Stimulated activated CD4-positive, alpha-beta T cell treated with anti-CD3 and anti-CD28 coated beads, TNF-alpha, amount 100 ng/mL, for 4 hours (primary cell): ENCODE data around the gene RASD1.
"Not testable (repeated sequence)": the region's sequence is repeated elsewhere in the genome, so short reads cannot be mapped to it uniquely, and the experiment has no call there.

Experiments
- DNase-seq, 3 experiments: peaks; one replicate each; pipeline ENCODE4 v3.0.0-alpha.2; 2020; ENCODE audit warnings: low read depth in 3 of 3

The RASD1 gene

GRCh38 chr17:17497065-17497844, 1.1 kb upstream of the RASD1 start:
- DNase-seq, result no peak

GRCh38 chr17:17495536-17496188, 533 bp downstream of the RASD1 start:
- peak in 1 of 3 experiments; percentile 13 for DNase-seq

- DNase-seq, result no peak
Observed at GRCh38 chr17:17494870-17495535, 1.2 kb downstream of the RASD1 start.

DNA sequence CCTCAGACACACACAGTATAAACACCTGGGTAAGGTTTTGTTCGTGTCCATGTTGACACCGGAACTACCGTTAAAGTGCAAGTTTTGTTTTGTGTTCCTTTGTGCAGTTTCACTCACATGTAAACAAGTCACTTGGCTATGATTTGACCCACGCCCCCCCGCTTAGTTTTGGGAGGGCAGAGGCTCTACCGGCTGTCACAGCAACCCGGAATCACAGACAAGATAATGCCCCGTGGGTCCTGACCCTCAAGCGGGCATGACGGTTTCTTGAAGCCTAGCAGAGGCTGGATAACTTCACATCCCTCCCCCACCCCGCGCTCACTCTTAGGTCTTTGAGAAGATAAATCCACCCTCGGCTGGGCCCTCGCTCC, 1.7 kb downstream of the RASD1 start:
- no peak for DNase-seq

- DNase-seq, result no peak
Observed at GRCh38 chr17:17493986-17494466, 2.2 kb downstream of the RASD1 start.

- DNase-seq, result no peak
Observed at GRCh38 chr17:17493249-17493985, 2.8 kb downstream of the RASD1 start.

DNA sequence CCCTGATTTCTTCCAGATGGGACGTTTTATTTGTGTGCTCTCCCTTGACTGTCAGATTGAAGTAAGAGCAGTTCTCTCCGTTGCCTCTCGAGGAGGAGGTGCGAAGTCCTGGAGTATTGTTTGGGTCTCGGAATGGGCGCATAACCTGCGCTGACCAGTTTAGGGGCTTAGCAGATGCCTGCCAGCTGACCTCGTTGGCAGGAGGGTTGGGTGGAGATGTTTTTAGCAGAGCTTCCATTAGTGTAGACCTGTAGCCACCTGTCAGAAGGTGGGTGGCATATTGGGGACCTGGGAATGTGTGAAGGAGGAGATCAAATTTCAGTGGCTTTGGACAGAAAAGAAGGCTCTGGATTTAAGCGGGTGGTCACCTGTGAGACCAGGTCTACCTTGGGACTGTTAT, 3.6 kb downstream of the RASD1 start:
- no peak for DNase-seq

DNA sequence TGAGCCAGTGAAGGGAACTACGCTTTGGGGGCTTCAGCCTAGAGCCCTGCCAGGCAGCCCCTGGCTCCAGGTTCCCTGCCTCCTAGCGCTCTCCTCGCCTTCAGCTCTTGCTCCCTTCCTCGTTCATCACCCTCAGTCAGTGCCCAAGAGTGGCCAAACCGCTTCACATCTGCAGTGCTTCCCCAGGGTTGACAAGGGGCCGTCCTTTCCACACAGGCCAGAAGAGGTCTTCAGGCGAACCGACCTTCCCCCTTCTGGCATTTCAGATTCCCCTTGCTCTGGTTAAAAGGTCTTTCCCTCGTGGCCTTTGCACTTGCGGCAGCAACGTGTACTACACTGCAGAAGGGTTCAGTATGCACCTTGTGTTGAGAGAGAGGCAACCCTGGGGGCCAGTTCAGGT, 4.1 kb downstream of the RASD1 start:
- no peak for DNase-seq

GRCh38 chr17:17491546-17491988, 4.6 kb downstream of the RASD1 start:
- no peak for DNase-seq

DNA sequence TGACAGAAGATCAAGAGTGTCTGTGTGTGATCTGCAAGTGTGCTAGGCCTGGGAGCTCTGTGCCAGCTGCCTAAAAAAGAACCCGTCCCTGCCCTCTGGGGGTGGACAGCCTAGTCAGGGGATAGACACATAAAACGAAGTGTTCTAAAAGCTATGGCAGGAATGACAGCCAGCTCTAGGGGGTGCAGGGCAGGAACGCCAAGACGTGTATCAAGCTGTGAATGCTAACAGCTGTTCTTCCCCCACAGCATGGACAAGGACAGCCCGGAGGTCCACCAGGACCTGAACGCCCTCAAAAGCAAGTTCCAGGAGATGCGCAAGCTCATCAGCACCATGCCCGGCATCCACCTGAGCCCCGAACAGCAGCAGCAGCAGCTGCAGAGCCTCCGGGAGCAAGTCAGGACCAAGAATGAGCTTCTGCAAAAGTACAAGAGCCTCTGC, 5.1 kb downstream of the RASD1 start:
- DNase-seq, result no peak

DNA sequence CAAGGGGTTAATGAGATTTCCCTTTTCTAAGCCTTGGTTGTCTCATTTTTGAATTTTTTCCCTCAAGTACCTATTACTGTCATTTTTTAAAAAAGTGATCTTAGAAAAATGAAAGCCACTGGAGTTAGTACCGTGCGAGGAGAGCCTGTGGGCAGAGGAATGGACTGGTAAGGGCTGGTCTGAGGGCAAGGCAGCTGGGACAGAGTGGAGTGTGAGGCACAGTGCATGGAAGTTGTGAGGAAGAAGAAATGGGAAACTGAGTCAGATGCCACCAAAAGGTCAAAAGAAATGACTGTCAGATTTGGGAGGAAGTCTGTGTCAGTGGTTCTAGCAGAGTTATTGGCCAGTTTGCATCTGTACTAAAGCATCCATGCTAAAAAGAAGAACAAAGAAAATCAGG, 8.2 kb downstream of the RASD1 start:
- DNase-seq, result no peak

- DNase-seq, result not testable (repeated sequence)
Observed at GRCh38 chr17:17486416-17486815, 9.8 kb downstream of the RASD1 start.

DNA sequence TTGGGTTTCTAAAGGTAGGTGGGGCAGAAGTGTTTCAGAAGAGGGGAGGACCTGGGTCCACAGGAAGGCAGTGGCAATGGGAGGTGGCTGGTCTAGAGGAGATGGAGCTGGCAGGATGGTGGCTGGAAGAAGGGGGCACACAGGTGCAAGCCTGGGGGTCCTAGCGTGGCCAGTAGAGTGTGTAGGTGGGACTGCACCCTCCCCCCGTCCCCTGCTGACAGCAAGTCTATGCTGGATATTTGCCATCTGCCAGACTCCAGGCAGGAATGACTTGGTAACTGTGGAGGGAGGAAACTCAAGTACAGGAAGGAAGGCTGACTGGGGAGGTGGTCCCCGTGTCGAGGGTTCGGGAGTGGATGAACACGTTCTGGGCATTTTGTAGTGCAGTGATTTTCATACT, 10.8 kb downstream of the RASD1 start:
- no peak for DNase-seq

- peak in 1 of 3 experiments; percentile 9 for DNase-seq
Observed at GRCh38 chr17:17484451-17484899, 11.7 kb downstream of the RASD1 start.

DNA sequence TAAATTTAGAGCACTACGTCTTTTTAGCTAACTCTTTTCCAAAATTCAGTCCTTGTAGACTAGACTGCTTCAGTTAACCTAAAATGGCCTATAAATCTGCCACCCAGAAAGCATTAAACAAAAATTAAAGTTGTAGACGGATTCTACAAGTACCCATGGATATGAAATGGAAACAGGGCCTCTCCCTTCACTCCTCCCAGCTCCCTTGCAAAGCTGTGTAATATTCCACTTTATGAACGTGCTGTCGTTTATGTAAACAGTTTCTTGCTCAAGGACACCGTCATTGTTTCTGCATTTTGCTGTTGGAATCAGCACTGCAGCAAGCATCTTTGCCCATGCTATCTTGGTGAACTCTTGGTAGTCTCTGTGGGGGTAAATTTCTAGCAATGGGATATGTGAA, 14.3 kb downstream of the RASD1 start:
- DNase-seq, result no peak

- no peak for DNase-seq
Observed at GRCh38 chr17:17480593-17481148, 15.5 kb downstream of the RASD1 start.

GRCh38 chr17:17479209-17479608, 17.0 kb downstream of the RASD1 start:
- DNase-seq, result no peak

DNA sequence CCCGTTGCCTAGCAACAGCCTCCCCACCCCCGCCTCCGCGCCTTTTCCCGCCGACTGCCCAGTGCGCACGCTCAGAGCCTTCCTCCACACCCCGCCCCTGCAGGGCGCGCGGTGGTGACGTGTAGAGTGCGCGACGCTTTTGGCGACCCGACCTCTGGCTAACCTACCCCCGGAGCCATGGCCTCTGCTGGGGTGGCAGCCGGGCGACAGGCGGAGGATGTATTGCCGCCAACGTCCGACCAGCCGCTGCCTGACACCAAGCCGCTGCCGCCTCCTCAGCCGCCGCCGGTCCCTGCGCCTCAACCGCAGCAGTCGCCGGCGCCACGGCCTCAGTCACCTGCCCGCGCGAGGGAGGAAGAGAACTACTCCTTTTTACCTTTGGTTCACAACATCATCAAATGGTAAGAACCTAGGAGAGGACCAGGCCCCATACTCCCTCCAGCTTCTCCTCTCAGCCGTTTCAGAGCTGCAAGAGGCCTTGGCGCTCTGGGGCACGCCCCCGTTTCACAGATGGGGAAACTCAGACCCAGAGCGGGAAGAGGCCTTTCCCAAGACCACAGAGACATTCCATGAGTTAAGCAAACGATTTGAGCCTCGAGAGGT, 19.2 kb downstream of the RASD1 start, which contains the start of gene MED9:
TSS of gene MED9 (plus strand) at position 136 of the 603 bp plus-strand sequence. CDS start at position 178, 42 bp downstream.
- DNase-seq, result peak; percentile 88 to 95 (median 94)

- DNase-seq, result no peak
Observed at GRCh38 chr17:17474341-17474740, 21.9 kb downstream of the RASD1 start.

DNA sequence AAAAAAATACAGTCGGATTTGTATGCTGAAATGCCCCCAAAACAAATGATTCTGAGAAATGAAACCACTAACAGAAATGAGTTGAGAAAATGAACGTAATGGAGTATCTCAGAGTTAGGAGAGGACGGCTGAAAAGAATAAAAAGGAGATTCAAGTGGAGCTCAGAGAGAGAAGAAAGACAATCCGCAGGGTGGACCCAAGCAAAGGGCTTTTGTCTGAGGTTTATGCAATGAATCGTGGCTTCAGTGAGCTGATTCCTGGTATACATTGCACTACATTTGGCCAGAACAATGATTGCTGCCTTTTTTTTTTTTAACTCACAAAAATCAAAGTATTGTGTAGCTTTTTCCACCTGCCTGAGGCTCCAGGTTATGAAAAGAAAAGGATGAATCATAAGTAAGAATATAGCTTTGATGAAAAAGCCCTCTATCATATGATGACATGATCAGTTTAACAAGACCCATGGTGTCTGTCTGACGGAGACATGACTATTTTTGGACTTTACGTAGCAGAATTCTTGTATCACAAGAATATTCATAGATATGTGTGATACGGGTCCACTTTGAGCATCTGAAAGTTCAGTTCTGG, 23.8 kb downstream of the RASD1 start:
- no peak for DNase-seq

DNA sequence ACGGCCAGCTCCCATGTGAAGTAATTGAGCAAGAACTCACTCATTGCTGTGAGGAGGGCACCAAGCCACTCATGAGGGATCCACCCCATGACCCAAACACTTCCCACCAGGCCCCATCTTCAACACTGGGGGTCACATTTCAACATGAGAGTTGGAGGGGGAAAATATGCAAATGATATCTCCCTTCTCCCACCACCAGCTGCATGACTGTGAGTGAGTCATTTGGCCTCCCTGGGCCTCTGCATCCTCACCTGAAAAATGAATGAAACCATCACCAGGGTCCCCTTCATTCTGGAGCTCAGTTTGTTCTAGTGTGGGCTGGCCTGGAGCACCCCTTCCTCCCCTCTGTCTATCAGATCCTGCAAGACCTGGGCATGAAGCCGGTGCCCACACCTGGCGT, 26.2 kb downstream of the RASD1 start:
- no peak for DNase-seq
